B cell (primary cell): ENCODE measurements around the gene TBC1D14. TPM values are rescaled to one million over a fixed set of nuclear protein-coding genes. Genes with fewer than 3 reads are reported as not detected.

Source experiments
- ATAC-seq: fragments of 200-7000 bp; cut with Tn5 transposase; one replicate; pipeline ENCODE4 v1.10.0; 2021; ENCODE audit warnings: low read depth, mild to moderate bottlenecking, moderate number of reproducible peaks, moderate library complexity
- CTCF ChIA-PET: fragments of 350-600 bp; sonication (Branson Sonifier 250); formaldehyde crosslinking; loops from one replicate; lab custom pipeline; 2021; ENCODE audit warnings: antibody characterized with exemption, inconsistent platforms; lab: Charles Lee
- POLR2A ChIA-PET: fragments of 350-600 bp; sonication (Branson Sonifier 250); formaldehyde crosslinking; loops from one replicate; lab custom pipeline; 2021; ENCODE audit warnings: antibody characterized with exemption; lab: Charles Lee
- DNase-seq: peaks from one replicate; pipeline ENCODE4 v3.0.0; 2013
- H2AFZ ChIP-seq: 2 replicates; pipeline ENCODE4 v1.6.1; 2012; ENCODE audit warnings: mild to moderate bottlenecking, low read depth, low read length; ENCODE audit not compliant: insufficient read depth, poor library complexity, severe bottlenecking
- H3K27ac ChIP-seq, 2 donors: 1 replicate in 1 of 2; 2 replicates in 1 of 2; pipeline ENCODE4 v1.5.1; 2012 to 2013; ENCODE audit warnings: low read length in 2 of 2, mild to moderate bottlenecking in 2 of 2, moderate library complexity in 1 of 2
- H3K27me3 ChIP-seq, 4 experiments: fragments of 200-600 bp in 1 of 4; sonication (generic) in 1 of 4; replicated peaks in 1 of 4; 1 replicate in 2 of 4; 2 replicates in 2 of 4; pipeline versions ENCODE4 v1.6.1 to v1.7.0; 2013 to 2016; ENCODE audit warnings: low read length in 3 of 4, mild to moderate bottlenecking in 2 of 4, mixed read lengths in 1 of 4, moderate library complexity in 1 of 4; ENCODE audit not compliant: insufficient read depth in 4 of 4, control insufficient read depth in 3 of 4; ENCODE audit errors: control extremely low read depth in 1 of 4
- H3K36me3 ChIP-seq, 2 experiments: replicated peaks in 1 of 2; 1 replicate in 1 of 2; 2 replicates in 1 of 2; pipeline versions ENCODE4 v1.6.1 to v1.7.1; 2013; ENCODE audit warnings: low read length in 1 of 2; ENCODE audit not compliant: insufficient read depth in 2 of 2, control insufficient read depth in 1 of 2; ENCODE audit errors: control extremely low read depth in 1 of 2, extremely low read depth in 1 of 2
- H3K4me1 ChIP-seq, 2 donors: fragments of 200-600 bp in 1 of 2; sonication (generic) in 1 of 2; 1 replicate in 1 of 2; 2 replicates in 1 of 2; pipeline versions ENCODE4 v1.5.1 to v1.6.1; 2013 to 2017; ENCODE audit warnings: low read length in 2 of 2; ENCODE audit not compliant: control insufficient read depth in 2 of 2, insufficient read depth in 2 of 2
- H3K4me2 ChIP-seq: replicated peaks from 2 replicates; pipeline ENCODE3; 2012; ENCODE audit warnings: mild to moderate bottlenecking, low read depth, low read length; ENCODE audit not compliant: poor library complexity, severe bottlenecking
- H3K4me3 ChIP-seq, 5 experiments: fragments of 200-600 bp in 1 of 5; sonication (generic) in 1 of 5; 1 replicate in 3 of 5; 2 replicates in 2 of 5; pipeline versions ENCODE4 v1.5.1 to v1.7.0; 2011 to 2016; ENCODE audit warnings: low read length in 4 of 5, mild to moderate bottlenecking in 4 of 5, low read depth in 2 of 5, control low read depth in 1 of 5, moderate library complexity in 1 of 5; ENCODE audit not compliant: insufficient read depth in 1 of 5; ENCODE audit errors: control extremely low read depth in 1 of 5, extremely low read depth in 1 of 5
- H3K79me2 ChIP-seq: fragments of 200-600 bp; sonication (generic); one replicate; pipeline ENCODE4 v1.6.0; 2016; ENCODE audit warnings: low read length; ENCODE audit not compliant: control insufficient read depth, insufficient read depth
- H3K9ac ChIP-seq: fragments of 200-600 bp; sonication (generic); 2 replicates; pipeline ENCODE4 v1.6.1; 2017; ENCODE audit warnings: mild to moderate bottlenecking, low read length, moderate library complexity
- H3K9me3 ChIP-seq, 3 donors: one replicate each; pipeline versions ENCODE4 v1.6.1 to v1.7.1; 2013; ENCODE audit warnings: low read length in 2 of 3; ENCODE audit not compliant: control insufficient read depth in 2 of 3, insufficient read depth in 1 of 3; ENCODE audit errors: control extremely low read depth in 1 of 3
- H4K20me1 ChIP-seq: 2 replicates; pipeline ENCODE4 v1.6.0; 2012; ENCODE audit warnings: mild to moderate bottlenecking, low read length; ENCODE audit not compliant: insufficient read depth, control insufficient read depth, poor library complexity, severe bottlenecking
- H3K27ac Mint-ChIP-seq: one replicate; pipeline ENCODE4 v1.8.0; 2021; ENCODE audit warnings: mixed read lengths
- H3K27me3 Mint-ChIP-seq: one replicate; pipeline ENCODE4 v1.8.0; 2021; ENCODE audit warnings: mixed read lengths
- H3K4me1 Mint-ChIP-seq: one replicate; pipeline ENCODE4 v1.8.0; 2021; ENCODE audit warnings: mixed read lengths
- H3K4me3 Mint-ChIP-seq: one replicate; pipeline ENCODE4 v1.8.0; 2021; ENCODE audit warnings: mixed read lengths
- H3K9me3 Mint-ChIP-seq: one replicate; pipeline ENCODE4 v1.8.0; 2022; ENCODE audit warnings: mixed read lengths; ENCODE audit not compliant: insufficient read depth
- CTCF ChIP-seq: fragments of 200-600 bp; IDR thresholded peaks from one replicate; pipeline ENCODE4 v1.8.0; 2022; ENCODE audit warnings: antibody characterized with exemption, mild to moderate bottlenecking
- EZH2 ChIP-seq: IDR thresholded peaks from 2 replicates; pipeline ENCODE4 v1.6.1; 2012; ENCODE audit warnings: borderline replicate concordance, low read depth, mild to moderate bottlenecking, moderate library complexity, low read length; ENCODE audit not compliant: insufficient read depth, poor library complexity, severe bottlenecking
- WGBS: methylation state at CpG from one replicate; pipeline ENCODE4 v1.1.5; 2013; ENCODE audit warnings: missing lambda C conversion rate; ENCODE audit not compliant: insufficient coverage; 5-methylcytosine and 5-hydroxymethylcytosine counted together
- intact Hi-C: fragments of 100-400 bp; cut with micrococcal nuclease; formaldehyde crosslinking; loops from one replicate; pipeline ENCODE4 v1.10.0; 2022
- polyA plus RNA-seq: library from polyadenylated mRNA; depleted of rRNA; stranded (reverse); fragments of >200 nt; gene quantifications from 2 replicates; pipeline ENCODE4 v1.2.3, GENCODE V29; 2012
- total RNA-seq, 2 donors: library from RNA; stranded (reverse); fragments of 120-200 nt in 1 of 2; gene quantifications; 1 replicate in 1 of 2; 2 replicates in 1 of 2; pipeline versions ENCODE4 v1.2.3 to v1.2.4, GENCODE V29; 2013 to 2022

TBC1D14 gene
- total and polyA plus RNA-seq, 2 donors (not counting 1 experiment from before 2014, with no cell fraction given), result 21.9 to 42.0 TPM

GRCh38 chr4:6913350-6913905, 3.8 kb downstream of the TBC1D14 start:
- Histone ChIP-seq H3K27ac (no peak overlapping the region), H3K4me3 (no peak overlapping the region), H3K9me3 (no peaks in the 10 kb centered on the region), H3K9ac (no peak overlapping the region), H2AFZ (no peak overlapping the region), H3K79me2 (peaks cover 85% of the 10 kb centered on the region), H3K36me3 (no peaks in the 10 kb centered on the region), H3K4me1 (peaks cover 54 to 63% of the 10 kb centered on the region in 2 donors), H4K20me1 (peaks cover 54% of the 10 kb centered on the region), H3K4me2 (no peak overlapping the region), H3K27me3 (no peaks in the 10 kb centered on the region)
- DNase-seq (no peak), ATAC-seq (no peak)
- Mint-ChIP-seq H3K4me1 (peaks cover 56% of the 10 kb centered on the region), H3K27ac (no peak overlapping the region), H3K4me3 (no peak overlapping the region), H3K27me3 (no peaks in the 10 kb centered on the region), H3K9me3 (no peaks in the 10 kb centered on the region)
- ChIA-PET POLR2A (interaction anchor here (0.7 kb wide), 1 partner anchor 56 kb away, joined by 5 read pairs; no protein-coding TSS in a partner anchor), CTCF (interaction anchor here (1.0 to 4.0 kb wide), 5 partner anchors 10 to 157 kb away, joined by 3 to 16 read pairs (median 4); no protein-coding TSS in a partner anchor)
- intact Hi-C loops, result loop anchor here (10.0 kb wide), 1 partner anchor 199 kb away; the partner anchor contains the start of gene BLOC1S4
- WGBS, result 100% methylated on average over 3 of the region's 6 CpGs
- TF ChIP-seq CTCF (no peak), EZH2 (no peak)

GRCh38 chr4:6914448-6914847, 4.8 kb downstream of the TBC1D14 start:
- intact Hi-C loops, result loop anchor here (10.0 kb wide), 1 partner anchor 200 kb away; the partner anchor contains the start of gene BLOC1S4
- Histone ChIP-seq H3K36me3 (no peaks in the 10 kb centered on the region), H2AFZ (no peak overlapping the region), H3K27me3 (no peaks in the 10 kb centered on the region), H3K4me2 (no peak overlapping the region), H4K20me1 (peaks cover 55% of the 10 kb centered on the region), H3K4me1 (peaks cover 51 to 59% of the 10 kb centered on the region in 2 donors), H3K27ac (no peak overlapping the region), H3K9me3 (no peaks in the 10 kb centered on the region), H3K79me2 (peaks cover 87% of the 10 kb centered on the region), H3K9ac (no peak overlapping the region), H3K4me3 (no peak overlapping the region)
- ChIA-PET POLR2A (no interaction called here), CTCF (interaction anchor here (1.2 kb wide), 1 partner anchor 9 kb away, joined by 4 read pairs; no protein-coding TSS in a partner anchor)
- ATAC-seq (no peak), DNase-seq (no peak)
- H3K4me3 Mint-ChIP-seq, result no peak overlapping the region
- TF ChIP-seq CTCF, result no peak
- no peak for TF ChIP-seq EZH2
- no peak overlapping the region for H3K27ac Mint-ChIP-seq
- H3K4me1 Mint-ChIP-seq, result peaks cover 55% of the 10 kb centered on the region
- no peaks in the 10 kb centered on the region for H3K27me3 Mint-ChIP-seq
- WGBS, result 98% methylated on average over 5 of the region's 9 CpGs
- H3K9me3 Mint-ChIP-seq, result no peaks in the 10 kb centered on the region
